ENCODE measurements around the gene SGPP1.

DNA sequence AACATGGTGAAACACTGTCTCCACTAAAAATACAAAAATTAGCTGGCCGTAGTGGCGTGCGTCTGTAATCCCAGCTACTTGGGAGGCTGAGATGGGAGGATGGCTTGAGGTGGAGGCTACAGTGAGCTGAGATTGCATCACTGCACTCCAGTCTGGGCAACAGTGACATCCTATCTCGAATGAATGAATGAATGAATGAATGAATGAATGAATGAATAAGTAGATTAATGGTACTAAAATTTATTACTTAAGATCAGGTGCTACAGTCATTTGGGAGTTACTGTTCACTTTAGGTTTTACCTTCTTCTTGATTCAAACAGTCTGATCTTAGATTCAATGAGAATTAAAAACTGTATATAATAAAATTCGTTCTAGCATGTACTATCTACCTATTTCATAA lies 54.6 kb downstream of the SGPP1 start:
- TF ChIP-seq, protein P1, sequence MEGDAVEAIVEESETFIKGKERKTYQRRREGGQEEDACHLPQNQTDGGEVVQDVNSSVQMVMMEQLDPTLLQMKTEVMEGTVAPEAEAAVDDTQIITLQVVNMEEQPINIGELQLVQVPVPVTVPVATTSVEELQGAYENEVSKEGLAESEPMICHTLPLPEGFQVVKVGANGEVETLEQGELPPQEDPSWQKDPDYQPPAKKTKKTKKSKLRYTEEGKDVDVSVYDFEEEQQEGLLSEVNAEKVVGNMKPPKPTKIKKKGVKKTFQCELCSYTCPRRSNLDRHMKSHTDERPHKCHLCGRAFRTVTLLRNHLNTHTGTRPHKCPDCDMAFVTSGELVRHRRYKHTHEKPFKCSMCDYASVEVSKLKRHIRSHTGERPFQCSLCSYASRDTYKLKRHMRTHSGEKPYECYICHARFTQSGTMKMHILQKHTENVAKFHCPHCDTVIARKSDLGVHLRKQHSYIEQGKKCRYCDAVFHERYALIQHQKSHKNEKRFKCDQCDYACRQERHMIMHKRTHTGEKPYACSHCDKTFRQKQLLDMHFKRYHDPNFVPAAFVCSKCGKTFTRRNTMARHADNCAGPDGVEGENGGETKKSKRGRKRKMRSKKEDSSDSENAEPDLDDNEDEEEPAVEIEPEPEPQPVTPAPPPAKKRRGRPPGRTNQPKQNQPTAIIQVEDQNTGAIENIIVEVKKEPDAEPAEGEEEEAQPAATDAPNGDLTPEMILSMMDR (tag by site-specific recombination; IDR thresholded peaks at IDR 0.05) = no peak
- TF ChIP-seq ZNF354C (tag by site-specific recombination; IDR thresholded peaks at IDR 0.05; ENCODE audit: borderline replicate concordance, low read depth) (no peak), ZNF302 (tag by site-specific recombination; IDR thresholded peaks at IDR 0.05; ENCODE audit: low read depth) (no peak), ZNF701 (tag by site-specific recombination; IDR thresholded peaks at IDR 0.05) (no peak), ZFP41 (tag by site-specific recombination; IDR thresholded peaks at IDR 0.05; ENCODE audit: borderline replicate concordance) (no peak), ZNF624 (tag by site-specific recombination; IDR thresholded peaks at IDR 0.05) (no peak), ZFP37 (tag by site-specific recombination; IDR thresholded peaks at IDR 0.05) (no peak), ZNF274 (IDR thresholded peaks at IDR 0.05; ENCODE audit: low read length) (no peak), ZNF274 (tag by site-specific recombination; IDR thresholded peaks at IDR 0.05; ENCODE audit: borderline replicate concordance) (no peak), EGR2 (tag by site-specific recombination; IDR thresholded peaks at IDR 0.05; ENCODE audit: low read depth) (no peak)
- TF ChIP-seq, protein P2, sequence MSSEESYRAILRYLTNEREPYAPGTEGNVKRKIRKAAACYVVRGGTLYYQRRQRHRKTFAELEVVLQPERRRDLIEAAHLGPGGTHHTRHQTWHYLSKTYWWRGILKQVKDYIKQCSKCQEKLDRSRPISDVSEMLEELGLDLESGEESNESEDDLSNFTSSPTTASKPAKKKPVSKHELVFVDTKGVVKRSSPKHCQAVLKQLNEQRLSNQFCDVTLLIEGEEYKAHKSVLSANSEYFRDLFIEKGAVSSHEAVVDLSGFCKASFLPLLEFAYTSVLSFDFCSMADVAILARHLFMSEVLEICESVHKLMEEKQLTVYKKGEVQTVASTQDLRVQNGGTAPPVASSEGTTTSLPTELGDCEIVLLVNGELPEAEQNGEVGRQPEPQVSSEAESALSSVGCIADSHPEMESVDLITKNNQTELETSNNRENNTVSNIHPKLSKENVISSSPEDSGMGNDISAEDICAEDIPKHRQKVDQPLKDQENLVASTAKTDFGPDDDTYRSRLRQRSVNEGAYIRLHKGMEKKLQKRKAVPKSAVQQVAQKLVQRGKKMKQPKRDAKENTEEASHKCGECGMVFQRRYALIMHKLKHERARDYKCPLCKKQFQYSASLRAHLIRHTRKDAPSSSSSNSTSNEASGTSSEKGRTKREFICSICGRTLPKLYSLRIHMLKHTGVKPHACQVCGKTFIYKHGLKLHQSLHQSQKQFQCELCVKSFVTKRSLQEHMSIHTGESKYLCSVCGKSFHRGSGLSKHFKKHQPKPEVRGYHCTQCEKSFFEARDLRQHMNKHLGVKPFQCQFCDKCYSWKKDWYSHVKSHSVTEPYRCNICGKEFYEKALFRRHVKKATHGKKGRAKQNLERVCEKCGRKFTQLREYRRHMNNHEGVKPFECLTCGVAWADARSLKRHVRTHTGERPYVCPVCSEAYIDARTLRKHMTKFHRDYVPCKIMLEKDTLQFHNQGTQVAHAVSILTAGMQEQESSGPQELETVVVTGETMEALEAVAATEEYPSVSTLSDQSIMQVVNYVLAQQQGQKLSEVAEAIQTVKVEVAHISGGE (tag by site-specific recombination; conservative IDR thresholded peaks at IDR 0.05; ENCODE audit: low read depth) = no peak

All from HEK293 (cell line).